HepG2 (cell line): ENCODE results near the gene MYO5B. TPM values are rescaled to one million over a fixed set of nuclear protein-coding genes. Genes with fewer than 3 reads are reported as not detected.
A peak's percentile ranks its signal among the peaks of the same experiment; 100 is the strongest.
"Not testable (repeated sequence)": the region's sequence is repeated elsewhere in the genome, so short reads cannot be mapped to it uniquely, and the experiment has no call there.

Experiments
- ATAC-seq: fragments of 200-7000 bp; cut with Tn5 transposase; 3 replicates; pipeline ENCODE4 v1.9.1; 2020; ENCODE audit warnings: mild to moderate bottlenecking, moderate library complexity
- BruUV-seq: library from RNA; stranded (reverse); fragments of 400-500 nt; replicated peaks from 2 replicates; lab custom pipeline; 2021; lab: Mats Ljungman, UMichigan
- CTCF ChIA-PET: fragments of 300-600 bp; formaldehyde crosslinking; extraction: SDS; loops from one replicate; lab custom pipeline; 2021; ENCODE audit warnings: low total read pairs, inconsistent platforms, low intra/inter-chr PET ratio; lab: Yijun Ruan, JAX
- POLR2A ChIA-PET: fragments of 350-600 bp; sonication (Branson Sonifier 250); formaldehyde crosslinking; loops from one replicate; lab custom pipeline; 2020; ENCODE audit warnings: antibody characterized with exemption, inconsistent platforms; lab: Yijun Ruan, JAX
- DNase-seq: peaks from one replicate; pipeline ENCODE4 v3.0.0-alpha.2; 2015; ENCODE audit warnings: low spot score
- FAIRE-seq: peaks from 3 replicates; lab custom pipeline; 2011; peaks lifted over from hg19 to GRCh38; lab: Jason Lieb, UNC
- H2AFZ ChIP-seq: one replicate; pipeline ENCODE4 v1.6.1; 2011; ENCODE audit warnings: low read length, inconsistent platforms
- H3K27ac ChIP-seq: fragments of 300-600 bp; 3 replicates; pipeline ENCODE4 v1.8.0; 2011; ENCODE audit warnings: mixed run types, mild to moderate bottlenecking, mixed read lengths, low read length, inconsistent platforms; ENCODE audit not compliant: insufficient read depth; ENCODE audit errors: extremely low read length
- H3K27me3 ChIP-seq, 2 experiments: fragments of 200-600 bp in 1 of 2; 2 replicates in 1 of 2; 3 replicates in 1 of 2; pipeline versions ENCODE4 v1.6.0 to v1.8.0; 2011; ENCODE audit warnings: low read length in 2 of 2, mild to moderate bottlenecking in 2 of 2, moderate library complexity in 2 of 2, inconsistent platforms in 1 of 2; ENCODE audit not compliant: insufficient read depth in 2 of 2, control insufficient read depth in 1 of 2
- H3K36me3 ChIP-seq, 2 experiments: fragments of 200-600 bp in 1 of 2; replicated peaks in 1 of 2; 2 replicates in 1 of 2; 3 replicates in 1 of 2; pipeline versions ENCODE4 v1.5.1 to v1.8.0; 2011; ENCODE audit warnings: low read length in 2 of 2, inconsistent platforms in 1 of 2; ENCODE audit not compliant: insufficient read depth in 2 of 2, control insufficient read depth in 1 of 2
- H3K4me1 ChIP-seq: 2 replicates; pipeline ENCODE4 v1.5.1; 2012; ENCODE audit warnings: low read length, inconsistent platforms; ENCODE audit not compliant: insufficient read depth
- H3K4me2 ChIP-seq: 2 replicates; pipeline ENCODE4 v1.6.0; 2011; ENCODE audit warnings: low read depth, low read length, inconsistent platforms
- H3K4me3 ChIP-seq, 3 experiments: fragments of 200-600 bp in 1 of 3; sonication (generic), shearing (Covaris generic) in 1 of 3; replicated peaks in 1 of 3; 2 replicates each; pipeline ENCODE4 v1.5.1; 2011 to 2016; ENCODE audit warnings: low read length in 3 of 3, inconsistent platforms in 2 of 3, low read depth in 2 of 3, mild to moderate bottlenecking in 2 of 3, control low read depth in 1 of 3, mixed read lengths in 1 of 3; ENCODE audit not compliant: insufficient read depth in 1 of 3
- H3K79me2 ChIP-seq: one replicate; pipeline ENCODE4 v1.6.1; 2011; ENCODE audit warnings: low read length, inconsistent platforms; ENCODE audit not compliant: insufficient read depth
- H3K9ac ChIP-seq: 2 replicates; pipeline ENCODE4 v1.6.0; 2011; ENCODE audit warnings: mild to moderate bottlenecking, low read depth, low read length, inconsistent platforms; ENCODE audit not compliant: insufficient read depth
- H3K9me3 ChIP-seq: 2 replicates; pipeline ENCODE4 v1.5.1; 2012; ENCODE audit warnings: mild to moderate bottlenecking, low read length
- H4K20me1 ChIP-seq: 2 replicates; pipeline ENCODE4 v1.6.0; 2011; ENCODE audit warnings: inconsistent platforms, mild to moderate bottlenecking, low read length, moderate library complexity; ENCODE audit not compliant: insufficient read depth
- FOXP1 ChIP-seq, 2 experiments: fragments of 450-650 bp in 1 of 2; IDR thresholded peaks; 2 replicates each; pipeline ENCODE4 v1.6.1; 2017 to 2018; ENCODE audit warnings: antibody characterized with exemption in 1 of 2
- MEIS2 ChIP-seq: sonication (generic); formaldehyde crosslinking; IDR thresholded peaks from 2 replicates; pipeline ENCODE4 v1.9.0; 2021; ENCODE audit warnings: mild to moderate bottlenecking, missing genetic modification reagents
- SOX13 ChIP-seq, 3 experiments: fragments of 450-650 bp in 1 of 3; sonication (generic) in 1 of 3; formaldehyde crosslinking in 1 of 3; IDR thresholded peaks in 2 of 3; conservative IDR thresholded peaks in 1 of 3; 2 replicates each; pipeline versions ENCODE4 v1.5.0 to v1.6.1; 2016 to 2020; ENCODE audit warnings: antibody characterized with exemption in 1 of 3, mild to moderate bottlenecking in 1 of 3, missing compliant biosample characterization in 1 of 3, missing genetic modification reagents in 1 of 3, moderate library complexity in 1 of 3
- TCF12 ChIP-seq, 2 experiments: fragments of 450-650 bp in 1 of 2; sonication (generic) in 1 of 2; formaldehyde crosslinking in 1 of 2; IDR thresholded peaks; 2 replicates each; pipeline versions ENCODE4 v1.6.1 to v1.8.0; 2017 to 2022; ENCODE audit warnings: antibody characterized with exemption in 1 of 2, mild to moderate bottlenecking in 1 of 2, missing genetic modification reagents in 1 of 2, moderate library complexity in 1 of 2
- TGIF2 ChIP-seq: IDR thresholded peaks from 2 replicates; pipeline ENCODE4 v1.6.1; 2016; ENCODE audit warnings: control low read depth, missing compliant biosample characterization
- ZBTB1 ChIP-seq: sonication (generic); formaldehyde crosslinking; IDR thresholded peaks from 2 replicates; pipeline ENCODE4 v1.4.0; 2020; ENCODE audit warnings: missing genetic modification reagents, borderline replicate concordance
- WGBS: methylation state at CpG from one replicate; pipeline ENCODE4 v1.1.6; 2017; ENCODE audit warnings: low lambda C conversion rate; 5-methylcytosine and 5-hydroxymethylcytosine counted together
- in situ Hi-C: cut with HindIII; loops from 2 replicates; pipeline ENCODE4 v1.10.0; 2017; ENCODE audit warnings: low pct_unique_long_range_greater_than_20kb; ENCODE audit not compliant: extremely low pct_ligation_motif_present
- intact Hi-C: fragments of 100-400 bp; cut with micrococcal nuclease; formaldehyde crosslinking; loops from one replicate; pipeline ENCODE4 v1.10.0; 2022; ENCODE audit not compliant: unreplicated experiment
- polyA plus RNA-seq, 8 experiments: library from polyadenylated mRNA; depleted of rRNA in 3 of 8; stranded (reverse) in 7 of 8; unstranded in 1 of 8; fragments of >200 nt; fragmentation: Illumina TruSeq in 4 of 8; extraction: Trizol in 4 of 8; gene quantifications; 2 replicates each; pipeline versions ENCODE4 v1.2.1 to v1.2.3, GENCODE V29; 2011 to 2016; ENCODE audit warnings: low read depth in 4 of 8, missing spikeins in 1 of 8, mixed read lengths in 1 of 8; ENCODE audit not compliant: insufficient read depth in 1 of 8
- total RNA-seq, 5 experiments: library from RNA; depleted of rRNA; stranded (reverse); fragments of >200 nt; fragmentation: Illumina TruSeq; extraction: Trizol; gene quantifications; 2 replicates each; pipeline ENCODE4 v1.2.3, GENCODE V29; 2016; ENCODE audit warnings: low read depth in 1 of 5
- TF ChIP-seq, protein P1 (sequence below): sonication (generic); formaldehyde crosslinking; IDR thresholded peaks from 2 replicates; pipeline ENCODE4 v1.8.0; 2023; ENCODE audit warnings: mild to moderate bottlenecking, missing genetic modification reagents
- TF ChIP-seq, protein P2 (sequence below): sonication (generic); formaldehyde crosslinking; IDR thresholded peaks from 2 replicates; pipeline ENCODE4 v1.8.1; 2022; ENCODE audit warnings: low read depth, mild to moderate bottlenecking, missing genetic modification reagents

Gene MYO5B
- total and polyA plus RNA-seq, 2 of the 13 experiments (the other 11 are each of a cell fraction or from before 2014, with no cell fraction given): 13.1 to 24.0 TPM

DNA sequence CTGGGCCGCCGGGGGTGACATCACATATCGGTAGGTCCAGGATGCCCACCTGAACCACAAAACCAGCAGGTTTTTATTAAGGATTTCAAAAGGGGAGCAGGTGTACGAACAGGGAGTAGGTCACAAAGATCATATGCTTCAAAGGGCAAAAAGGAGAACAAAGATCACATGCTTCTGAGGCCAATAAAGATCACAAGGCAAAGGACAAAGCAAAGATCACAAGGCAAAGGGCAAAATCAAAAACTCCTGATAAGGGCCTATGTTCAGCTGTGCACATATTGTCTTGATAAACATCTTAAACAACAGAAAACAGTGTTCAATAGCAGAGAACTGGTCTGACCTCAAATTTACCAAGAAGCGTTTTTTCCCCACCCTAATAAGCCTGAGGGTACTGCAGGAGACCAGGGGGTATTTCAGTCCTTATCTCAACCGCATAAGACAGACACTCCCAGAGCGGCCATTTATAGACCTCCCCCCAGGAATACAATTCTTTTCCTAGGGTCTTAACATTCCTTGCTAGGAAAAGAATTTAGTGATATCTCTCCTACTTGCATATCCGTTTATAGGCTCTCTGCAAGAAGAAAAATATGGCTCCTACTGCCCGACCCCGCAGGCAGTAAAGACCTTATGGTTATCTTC lies 386.3 kb downstream of the MYO5B start (continued):
- TF ChIP-seq SOX13, FOXP1 (IDR thresholded peaks at IDR 0.05): not testable (repeated sequence)
- peak in 1 of 2 experiments; percentile 62; a peak in 2 of 4 replicates for TF ChIP-seq SOX13 (CRISPR knock-in tag; conservative IDR thresholded peaks at IDR 0.05 in 1 of 2, IDR thresholded peaks at IDR 0.05 in 1 of 2)
- TF ChIP-seq FOXP1 (CRISPR knock-in tag; IDR thresholded peaks at IDR 0.05): peak; percentile 20; the same call in 1 of the 2 replicates

DNA sequence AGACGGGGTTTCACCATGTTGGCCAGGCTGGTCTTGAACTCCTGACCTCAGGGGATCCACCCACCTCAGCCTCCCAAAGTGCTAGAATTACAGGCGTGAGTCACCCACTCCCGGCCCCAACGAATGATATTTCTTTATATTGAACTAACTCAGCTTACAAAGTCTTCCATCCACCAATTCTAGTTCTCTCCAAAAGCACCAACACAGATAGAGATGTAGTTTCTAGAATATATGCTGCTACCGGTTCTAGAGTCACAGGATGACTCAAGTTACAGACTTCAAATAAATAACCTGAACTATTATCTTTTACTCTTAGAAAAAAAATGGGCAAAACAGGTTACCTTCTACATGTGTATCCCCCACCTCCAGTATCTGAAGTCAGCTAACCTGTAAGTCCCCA lies 390.9 kb downstream of the MYO5B start:
- TF ChIP-seq ZBTB1: no peak
- no peak for TF ChIP-seq TGIF2 (CRISPR knock-in tag)
- TF ChIP-seq, protein P1, sequence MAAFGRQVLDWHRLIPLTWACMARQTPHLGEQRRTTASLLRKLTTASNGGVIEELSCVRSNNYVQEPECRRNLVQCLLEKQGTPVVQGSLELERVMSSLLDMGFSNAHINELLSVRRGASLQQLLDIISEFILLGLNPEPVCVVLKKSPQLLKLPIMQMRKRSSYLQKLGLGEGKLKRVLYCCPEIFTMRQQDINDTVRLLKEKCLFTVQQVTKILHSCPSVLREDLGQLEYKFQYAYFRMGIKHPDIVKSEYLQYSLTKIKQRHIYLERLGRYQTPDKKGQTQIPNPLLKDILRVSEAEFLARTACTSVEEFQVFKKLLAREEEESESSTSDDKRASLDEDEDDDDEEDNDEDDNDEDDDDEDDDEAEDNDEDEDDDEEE (CRISPR knock-in tag): no peak
- no peak for TF ChIP-seq TCF12 (IDR thresholded peaks at IDR 0.05)
- TF ChIP-seq TCF12 (CRISPR knock-in tag; IDR thresholded peaks at IDR 0.05): no peak
- TF ChIP-seq, protein P2, sequence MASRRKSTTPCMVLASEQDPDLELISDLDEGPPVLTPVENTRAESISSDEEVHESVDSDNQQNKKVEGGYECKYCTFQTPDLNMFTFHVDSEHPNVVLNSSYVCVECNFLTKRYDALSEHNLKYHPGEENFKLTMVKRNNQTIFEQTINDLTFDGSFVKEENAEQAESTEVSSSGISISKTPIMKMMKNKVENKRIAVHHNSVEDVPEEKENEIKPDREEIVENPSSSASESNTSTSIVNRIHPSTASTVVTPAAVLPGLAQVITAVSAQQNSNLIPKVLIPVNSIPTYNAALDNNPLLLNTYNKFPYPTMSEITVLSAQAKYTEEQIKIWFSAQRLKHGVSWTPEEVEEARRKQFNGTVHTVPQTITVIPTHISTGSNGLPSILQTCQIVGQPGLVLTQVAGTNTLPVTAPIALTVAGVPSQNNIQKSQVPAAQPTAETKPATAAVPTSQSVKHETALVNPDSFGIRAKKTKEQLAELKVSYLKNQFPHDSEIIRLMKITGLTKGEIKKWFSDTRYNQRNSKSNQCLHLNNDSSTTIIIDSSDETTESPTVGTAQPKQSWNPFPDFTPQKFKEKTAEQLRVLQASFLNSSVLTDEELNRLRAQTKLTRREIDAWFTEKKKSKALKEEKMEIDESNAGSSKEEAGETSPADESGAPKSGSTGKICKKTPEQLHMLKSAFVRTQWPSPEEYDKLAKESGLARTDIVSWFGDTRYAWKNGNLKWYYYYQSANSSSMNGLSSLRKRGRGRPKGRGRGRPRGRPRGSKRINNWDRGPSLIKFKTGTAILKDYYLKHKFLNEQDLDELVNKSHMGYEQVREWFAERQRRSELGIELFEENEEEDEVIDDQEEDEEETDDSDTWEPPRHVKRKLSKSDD (CRISPR knock-in tag): no peak
- TF ChIP-seq MEIS2 (CRISPR knock-in tag): no peak
- Histone ChIP-seq H2AFZ (no peak overlapping the region), H3K4me2 (no peak overlapping the region), H3K79me2 (peaks cover 60% of the 10 kb centered on the region), H3K9ac (no peak overlapping the region), H3K9me3 (0 out of 2 replicates have a peak, but pooled peaks cover under 1% of the 10 kb centered on the region), H3K4me1 (peaks cover 43% of the 10 kb centered on the region), H4K20me1 (0 out of 2 replicates have a peak, but pooled peaks cover 8% of the 10 kb centered on the region), H3K36me3 (peaks cover 1 to 11% of the 10 kb centered on the region in 2 experiments; a peak in 2 of 5 replicates), H3K27me3 (no peaks in the 10 kb centered on the region), H3K27ac (no peak overlapping the region), H3K4me3 (no peak overlapping the region)
- ChIA-PET CTCF (no interaction called here), POLR2A (no interaction called here)
- 95% methylated on average over 5 of the region's 5 CpGs for WGBS
- in situ Hi-C loops: no loop called here
- intact Hi-C loops: no loop called here
- no TSS peak for BruUV-seq
- no peak for DNase-seq
- no peak for FAIRE-seq
- ATAC-seq: no peak
